ENCODE results near the gene ADH6.

DNA sequence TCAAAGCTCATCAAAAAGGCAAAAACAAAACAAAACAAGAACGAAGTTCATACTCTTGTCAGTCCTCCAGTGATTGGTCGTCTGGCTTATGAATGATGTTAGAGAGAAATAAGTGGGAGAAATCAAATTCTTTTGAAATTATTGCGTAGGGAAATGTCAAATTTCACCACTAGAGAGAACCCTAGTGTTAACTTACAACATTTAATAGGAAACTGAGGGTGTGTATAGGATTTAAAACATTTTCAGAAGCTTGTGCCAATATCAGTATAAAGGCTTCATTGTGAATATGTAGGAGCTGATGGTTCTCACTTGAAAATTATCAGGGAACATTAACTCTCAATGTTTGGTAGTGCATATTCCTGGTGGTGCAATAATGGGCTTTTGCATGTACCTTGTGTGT is 17.4 kb downstream of the ADH6 start:
- no peak for TF ChIP-seq EZH2 (IDR thresholded peaks at IDR 0.05; ENCODE audit: insufficient read depth, poor library complexity, severe bottlenecking)
- TF ChIP-seq EZH2phosphoT487 (IDR thresholded peaks at IDR 0.05; ENCODE audit: insufficient read depth, low read depth), result no peak
